Activated naive CD8-positive, alpha-beta T cell treated with anti-CD3 and anti-CD28 coated beads, Interleukin-2, amount 10 ng/mL, durations not matched to agents 7 days and 5 days (primary cell): ENCODE results near the gene PCDHGA3. TPM values are rescaled to one million over a fixed set of nuclear protein-coding genes. Genes with fewer than 3 reads are reported as not detected.

Experiments
- total RNA-seq, 2 experiments: library from RNA; stranded (reverse); gene quantifications; one replicate each; pipeline ENCODE4 v1.2.3, GENCODE V29; 2021

Gene PCDHGA3
- total RNA-seq, 2 experiments from 2014 or later, result 0.14 TPM; not detected in 1

Other genes starting within 250 kb of the PCDHGA3 start
- gene PCDHB2, start 249.2 kb upstream of the PCDHGA3 start, total RNA-seq, result not detected
- not detected for gene PCDHB3, start 243.4 kb upstream of the PCDHGA3 start, total RNA-seq
- not detected for gene PCDHB4, start 222.0 kb upstream of the PCDHGA3 start, total RNA-seq
- gene PCDHB5, start 208.6 kb upstream of the PCDHGA3 start, total RNA-seq, result not detected
- not detected for gene PCDHB6, start 193.8 kb upstream of the PCDHGA3 start, total RNA-seq
- not detected for gene PCDHB7, start 171.2 kb upstream of the PCDHGA3 start, total RNA-seq
- gene PCDHB8, start 166.0 kb upstream of the PCDHGA3 start, total RNA-seq, result not detected
- gene PCDHB16, start 161.4 kb upstream of the PCDHGA3 start, total RNA-seq, result not detected
- gene PCDHB9, start 156.7 kb upstream of the PCDHGA3 start, total RNA-seq, result not detected
- gene PCDHB10, start 151.5 kb upstream of the PCDHGA3 start, total RNA-seq, result not detected
- not detected for gene PCDHB11, start 144.2 kb upstream of the PCDHGA3 start, total RNA-seq
- gene PCDHB12, start 135.1 kb upstream of the PCDHGA3 start, total RNA-seq, result not detected
- gene PCDHB13, start 129.9 kb upstream of the PCDHGA3 start, total RNA-seq, result not detected
- under 1 TPM in 1 of 2 experiments, not detected in 1; 0.06 TPM for gene PCDHB14, start 120.5 kb upstream of the PCDHGA3 start, total RNA-seq
- under 1 TPM in 1 of 2 experiments, not detected in 1; 0.06 TPM for gene PCDHB15, start 98.4 kb upstream of the PCDHGA3 start, total RNA-seq
- gene SLC25A2, start 39.8 kb upstream of the PCDHGA3 start, total RNA-seq, result 1 to 10 TPM in 1 of 2 experiments, under 1 TPM in 1; 0.99 to 1.3 TPM
- gene TAF7, start 23.0 kb upstream of the PCDHGA3 start, total RNA-seq, result 10 to 100 TPM; 86.2 to 95.9 TPM
- under 1 TPM; 0.11 to 0.31 TPM for gene PCDHGA1, start 13.3 kb upstream of the PCDHGA3 start, total RNA-seq
- under 1 TPM; 0.08 to 0.09 TPM for gene PCDHGA2, start 5.1 kb upstream of the PCDHGA3 start, total RNA-seq
- gene PCDHGB1, start 6.3 kb downstream of the PCDHGA3 start, total RNA-seq, result not detected
- gene PCDHGA4, start 11.2 kb downstream of the PCDHGA3 start, total RNA-seq, result under 1 TPM; 0.25 to 0.28 TPM
- gene PCDHGB2, start 16.2 kb downstream of the PCDHGA3 start, total RNA-seq, result under 1 TPM; 0.64 to 0.88 TPM
- gene PCDHGA5, start 20.3 kb downstream of the PCDHGA3 start, total RNA-seq, result under 1 TPM; 0.23 to 0.30 TPM
- gene PCDHGB3, start 26.4 kb downstream of the PCDHGA3 start, total RNA-seq, result under 1 TPM; 0.44 to 0.82 TPM
- under 1 TPM; 0.28 to 0.33 TPM for gene PCDHGA6, start 30.1 kb downstream of the PCDHGA3 start, total RNA-seq
- under 1 TPM; 0.26 to 0.28 TPM for gene PCDHGA7, start 38.9 kb downstream of the PCDHGA3 start, total RNA-seq
- under 1 TPM in 1 of 2 experiments, not detected in 1; 0.11 TPM for gene PCDHGB4, start 43.9 kb downstream of the PCDHGA3 start, total RNA-seq
- gene PCDHGA8, start 48.8 kb downstream of the PCDHGA3 start, total RNA-seq, result under 1 TPM; 0.09 to 0.11 TPM
- not detected for gene PCDHGB5, start 54.1 kb downstream of the PCDHGA3 start, total RNA-seq
- gene PCDHGA9, start 58.9 kb downstream of the PCDHGA3 start, total RNA-seq, result under 1 TPM in 1 of 2 experiments, not detected in 1; 0.11 TPM
- under 1 TPM; 0.11 to 0.14 TPM for gene PCDHGB6, start 64.2 kb downstream of the PCDHGA3 start, total RNA-seq
- under 1 TPM in 1 of 2 experiments, not detected in 1; 0.14 TPM for gene PCDHGA10, start 69.2 kb downstream of the PCDHGA3 start, total RNA-seq
- gene PCDHGB7, start 73.8 kb downstream of the PCDHGA3 start, total RNA-seq, result under 1 TPM in 1 of 2 experiments, not detected in 1; 0.11 TPM
- gene PCDHGA11, start 77.2 kb downstream of the PCDHGA3 start, total RNA-seq, result under 1 TPM; 0.08 to 0.09 TPM
- gene PCDHGA12, start 86.7 kb downstream of the PCDHGA3 start, total RNA-seq, result under 1 TPM in 1 of 2 experiments, not detected in 1; 0.11 TPM
- gene PCDHGC3, start 132.1 kb downstream of the PCDHGA3 start, total RNA-seq, result not detected
- gene PCDHGC4, start 141.2 kb downstream of the PCDHGA3 start, total RNA-seq, result not detected
- gene PCDHGC5, start 145.3 kb downstream of the PCDHGA3 start, total RNA-seq, result not detected